Panc1 (cell line): ENCODE results near the gene CXorf38. TPM values are rescaled to one million over a fixed set of nuclear protein-coding genes. Genes with fewer than 3 reads are reported as not detected.
"Not testable (repeated sequence)": the region's sequence is repeated elsewhere in the genome, so short reads cannot be mapped to it uniquely, and the experiment has no call there.

Source experiments
- ATAC-seq: fragments of 200-7000 bp; cut with Tn5 transposase; 2 replicates; pipeline ENCODE4 v1.9.1; 2020; ENCODE audit warnings: mild to moderate bottlenecking, moderate library complexity
- BruUV-seq: library from RNA; stranded (reverse); fragments of 400-500 nt; replicated peaks from 2 replicates; lab custom pipeline; 2021; lab: Mats Ljungman, UMichigan
- CTCF ChIA-PET: fragments of 300-600 bp; sonication (Branson Sonifier 250); formaldehyde crosslinking; loops from one replicate; lab custom pipeline; 2022; ENCODE audit warnings: antibody characterized with exemption; lab: Charles Lee
- POLR2A ChIA-PET: fragments of 300-600 bp; sonication (Branson Sonifier 250); formaldehyde crosslinking; loops from one replicate; lab custom pipeline; 2022; ENCODE audit warnings: antibody characterized with exemption; lab: Charles Lee
- DNase-seq: peaks from one replicate; pipeline ENCODE4 v3.0.0-alpha.2; 2010; ENCODE audit warnings: low read depth, low spot score
- H3K27ac ChIP-seq: 2 replicates; pipeline ENCODE4 v1.5.1; 2011; ENCODE audit warnings: mild to moderate bottlenecking, low read length, inconsistent platforms
- H3K27me3 ChIP-seq: fragments of 200-500 bp; sonication (Bioruptor generic); 2 replicates; pipeline ENCODE4 v1.6.0; 2014; ENCODE audit warnings: low read length, inconsistent platforms; ENCODE audit not compliant: control insufficient read depth, insufficient read depth
- H3K36me3 ChIP-seq: fragments of 200-500 bp; sonication (Bioruptor generic); 2 replicates; pipeline ENCODE4 v1.5.1; 2014; ENCODE audit warnings: inconsistent platforms, mild to moderate bottlenecking, low read length, moderate library complexity; ENCODE audit not compliant: control insufficient read depth, insufficient read depth
- H3K4me1 ChIP-seq: 2 replicates; pipeline ENCODE4 v1.5.1; 2011; ENCODE audit warnings: inconsistent platforms, mild to moderate bottlenecking, low read length, moderate library complexity; ENCODE audit not compliant: control insufficient read depth, insufficient read depth
- H3K4me3 ChIP-seq, 2 experiments: 2 replicates each; pipeline ENCODE4 v1.5.1; 2011 to 2012; ENCODE audit warnings: low read depth in 2 of 2, low read length in 2 of 2, mild to moderate bottlenecking in 2 of 2, inconsistent platforms in 1 of 2, moderate library complexity in 1 of 2
- H3K9me3 ChIP-seq: fragments of 200-500 bp; sonication (Bioruptor generic); 2 replicates; pipeline ENCODE4 v1.5.1; 2014; ENCODE audit warnings: low read depth, mild to moderate bottlenecking, inconsistent platforms, low read length, moderate library complexity; ENCODE audit not compliant: control insufficient read depth, insufficient read depth
- CTCF ChIP-seq: fragments of 450-650 bp; IDR thresholded peaks from 2 replicates; pipeline ENCODE4 v1.5.1; 2017; ENCODE audit warnings: mild to moderate bottlenecking
- POLR2AphosphoS5 ChIP-seq: IDR thresholded peaks from 2 replicates; pipeline ENCODE4 v1.6.1; 2012; ENCODE audit warnings: mild to moderate bottlenecking, low read depth, low read length, moderate library complexity
- REST ChIP-seq, 2 experiments: IDR thresholded peaks; 2 replicates each; pipeline ENCODE4 v1.6.1; 2011 to 2012; ENCODE audit warnings: low read depth in 2 of 2, control low read depth in 1 of 2, low read length in 1 of 2, mild to moderate bottlenecking in 1 of 2, moderate library complexity in 1 of 2; ENCODE audit not compliant: insufficient read depth in 1 of 2
- SIN3A ChIP-seq: IDR thresholded peaks from 2 replicates; pipeline ENCODE4 v1.6.1; 2012; ENCODE audit warnings: low read depth, mild to moderate bottlenecking, low read length, moderate library complexity, borderline replicate concordance; ENCODE audit not compliant: insufficient read depth
- TCF7L2 ChIP-seq: IDR thresholded peaks from 2 replicates; pipeline ENCODE4 v1.6.1; 2011; ENCODE audit warnings: mild to moderate bottlenecking, low read depth, low read length, inconsistent platforms
- in situ Hi-C: cut with HindIII; loops from 2 replicates; pipeline ENCODE4 v1.10.0; 2016; ENCODE audit warnings: low sequenced_read_pairs, low pct_unique_long_range_greater_than_20kb
- intact Hi-C: fragments of 100-400 bp; cut with micrococcal nuclease; formaldehyde crosslinking; loops from one replicate; pipeline ENCODE4 v1.10.0; 2022; ENCODE audit not compliant: unreplicated experiment
- total RNA-seq: library from RNA; stranded (reverse); gene quantifications from one replicate; pipeline ENCODE4 v1.2.1, GENCODE V29; 2021; ENCODE audit not compliant: unreplicated experiment

Gene CXorf38
- total RNA-seq, 1 experiment from 2014 or later: 7.8 TPM

GRCh38 chrX:40603446-40603845 is 43.9 kb downstream of the CXorf38 start:
- CTCF ChIA-PET: no interaction called here
- intact Hi-C loops: no loop called here
- DNase-seq (no peak), ATAC-seq (no peak)
- Histone ChIP-seq H3K4me1 (no peaks in the 10 kb centered on the region), H3K27me3 (no peaks in the 10 kb centered on the region), H3K9me3 (no peaks in the 10 kb centered on the region), H3K36me3 (peaks cover 2% of the 10 kb centered on the region; the same call in 1 of the 2 replicates), H3K4me3 (no peak overlapping the region), H3K27ac (no peak overlapping the region)
- BruUV-seq: no TSS peak
- POLR2A ChIA-PET: no interaction called here
- TF ChIP-seq SIN3A (no peak), POLR2AphosphoS5 (no peak), TCF7L2 (no peak), REST (IDR thresholded peaks at IDR 0.05; ENCODE audit: insufficient read depth in 1 of 2, low read depth in 2 of 2, low read length in 1 of 2) (no peak), CTCF (no peak)
- in situ Hi-C loops: no loop called here

- H3K36me3 ChIP-seq, intact Hi-C loops, H3K9me3 ChIP-seq, ATAC-seq, H3K27ac ChIP-seq, H3K4me3 ChIP-seq, BruUV-seq, in situ Hi-C loops, DNase-seq, H3K4me1 ChIP-seq, CTCF ChIA-PET, H3K27me3 ChIP-seq: not testable (repeated sequence)
- POLR2A ChIA-PET: interaction anchor here (0.7 kb wide), 1 partner anchor 44 kb away, joined by 3 read pairs; no protein-coding TSS in a partner anchor
Measured at GRCh38 chrX:40589616-40590321, 57.6 kb downstream of the CXorf38 start.

- H3K36me3 ChIP-seq, ATAC-seq, BruUV-seq, H3K27ac ChIP-seq, in situ Hi-C loops, H3K9me3 ChIP-seq, intact Hi-C loops, DNase-seq, CTCF ChIA-PET, H3K27me3 ChIP-seq, H3K4me1 ChIP-seq, H3K4me3 ChIP-seq: not testable (repeated sequence)
- POLR2A ChIA-PET: interaction anchor here (0.7 kb wide), 1 partner anchor 9 kb away, joined by 4 read pairs; no protein-coding TSS in a partner anchor
Measured at GRCh38 chrX:40587623-40588022, 59.7 kb downstream of the CXorf38 start.
